OCI-LY7 (cell line): Measurements from ENCODE around the gene CCDC60.

Experiments used
- CTCF ChIP-seq: fragments of 200-600 bp; sonication (generic); conservative IDR thresholded peaks from 2 replicates; pipeline ENCODE4 v1.5.1; 2014; ENCODE audit warnings: mild to moderate bottlenecking, antibody characterized with exemption, low read length, moderate library complexity, mixed read lengths
- EZH2phosphoT487 ChIP-seq: fragments of 200-600 bp; sonication (generic); IDR thresholded peaks from 2 replicates; pipeline ENCODE4 v1.6.1; 2018; ENCODE audit warnings: low read depth, borderline replicate concordance, mild to moderate bottlenecking, mixed run types, antibody characterized with exemption, low read length, moderate library complexity, mixed read lengths

GRCh38 chr12:119363490-119363889 is 29.0 kb downstream of the CCDC60 start:
- TF ChIP-seq CTCF = no peak
- TF ChIP-seq EZH2phosphoT487 = no peak
